Loucy (cell line): ENCODE measurements around the gene LRRC30.

Experiments used
- EZH2phosphoT487 ChIP-seq: fragments of 200-600 bp; IDR thresholded peaks from 2 replicates; pipeline ENCODE4 v1.6.1; 2018; ENCODE audit warnings: antibody characterized with exemption, mild to moderate bottlenecking, moderate library complexity, borderline replicate concordance
- TF ChIP-seq, protein P1 (sequence below): fragments of 200-600 bp; sonication (generic); conservative IDR thresholded peaks from 2 replicates; pipeline ENCODE4 v1.5.1; 2014; ENCODE audit warnings: mild to moderate bottlenecking, antibody characterized with exemption, low read length

- TF ChIP-seq, protein P1, sequence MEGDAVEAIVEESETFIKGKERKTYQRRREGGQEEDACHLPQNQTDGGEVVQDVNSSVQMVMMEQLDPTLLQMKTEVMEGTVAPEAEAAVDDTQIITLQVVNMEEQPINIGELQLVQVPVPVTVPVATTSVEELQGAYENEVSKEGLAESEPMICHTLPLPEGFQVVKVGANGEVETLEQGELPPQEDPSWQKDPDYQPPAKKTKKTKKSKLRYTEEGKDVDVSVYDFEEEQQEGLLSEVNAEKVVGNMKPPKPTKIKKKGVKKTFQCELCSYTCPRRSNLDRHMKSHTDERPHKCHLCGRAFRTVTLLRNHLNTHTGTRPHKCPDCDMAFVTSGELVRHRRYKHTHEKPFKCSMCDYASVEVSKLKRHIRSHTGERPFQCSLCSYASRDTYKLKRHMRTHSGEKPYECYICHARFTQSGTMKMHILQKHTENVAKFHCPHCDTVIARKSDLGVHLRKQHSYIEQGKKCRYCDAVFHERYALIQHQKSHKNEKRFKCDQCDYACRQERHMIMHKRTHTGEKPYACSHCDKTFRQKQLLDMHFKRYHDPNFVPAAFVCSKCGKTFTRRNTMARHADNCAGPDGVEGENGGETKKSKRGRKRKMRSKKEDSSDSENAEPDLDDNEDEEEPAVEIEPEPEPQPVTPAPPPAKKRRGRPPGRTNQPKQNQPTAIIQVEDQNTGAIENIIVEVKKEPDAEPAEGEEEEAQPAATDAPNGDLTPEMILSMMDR: no peak
- no peak for TF ChIP-seq EZH2phosphoT487
These were observed 24.7 kb upstream of the LRRC30 start for GRCh38 chr18:7206217-7206616.
